GM19238 (cell line): ENCODE data around the gene NKRF.
"Not testable (repeated sequence)": the region's sequence is repeated elsewhere in the genome, so short reads cannot be mapped to it uniquely, and the experiment has no call there.

Source experiments
- DNase-seq: peaks from one replicate; pipeline ENCODE4 v3.0.0; 2011; ENCODE audit warnings: low spot score; ENCODE audit not compliant: insufficient read length

NKRF gene

GRCh38 chrX:119606280-119607017 is at the start of gene NKRF:
NKRF (minus strand) TSS chrX:119606424.
- peak; percentile 58 for DNase-seq

GRCh38 chrX:119655125-119655524 is 48.9 kb upstream of the NKRF start:
- DNase-seq = no peak

GRCh38 chrX:119654112-119654531 is 47.9 kb upstream of the NKRF start:
- no peak for DNase-seq

- no peak for DNase-seq
Measured at GRCh38 chrX:119648421-119648775, 42.2 kb upstream of the NKRF start.

GRCh38 chrX:119647552-119648420 is 41.6 kb upstream of the NKRF start:
- DNase-seq = peak; percentile 64

- no peak for DNase-seq
Measured at GRCh38 chrX:119647089-119647488, 40.9 kb upstream of the NKRF start.

GRCh38 chrX:119646515-119646914 is 40.3 kb upstream of the NKRF start:
- DNase-seq = no peak

- DNase-seq = no peak
Measured at GRCh38 chrX:119643696-119644095, 37.5 kb upstream of the NKRF start.

- DNase-seq = no peak
Measured at GRCh38 chrX:119640731-119641170, 34.5 kb upstream of the NKRF start.

GRCh38 chrX:119638725-119639471 is 32.7 kb upstream of the NKRF start:
- peak; percentile 50 for DNase-seq

- not testable (repeated sequence) for DNase-seq
Measured at GRCh38 chrX:119637421-119637820, 31.2 kb upstream of the NKRF start.

GRCh38 chrX:119636419-119636818 is 30.2 kb upstream of the NKRF start:
- no peak for DNase-seq

- no peak for DNase-seq
Measured at GRCh38 chrX:119635799-119636198, 29.6 kb upstream of the NKRF start.

GRCh38 chrX:119635179-119635578 is 29.0 kb upstream of the NKRF start:
- DNase-seq = no peak

GRCh38 chrX:119625843-119626242 is 19.6 kb upstream of the NKRF start:
- no peak for DNase-seq

GRCh38 chrX:119624951-119625668 is 18.9 kb upstream of the NKRF start:
- DNase-seq = no peak

- no peak for DNase-seq
Measured at GRCh38 chrX:119624417-119624816, 18.2 kb upstream of the NKRF start.

GRCh38 chrX:119622356-119623232 is 16.4 kb upstream of the NKRF start:
- no peak for DNase-seq

GRCh38 chrX:119618439-119618838 is 12.2 kb upstream of the NKRF start:
- DNase-seq = no peak

GRCh38 chrX:119617517-119618164 is 11.4 kb upstream of the NKRF start:
- DNase-seq = no peak
